Esophagus squamous epithelium (tissue), 4 donors: ENCODE measurements around the gene MAB21L4.

Experiments
- POLR2A ChIP-seq, 4 donors: fragments of 450-650 bp; IDR thresholded peaks; one replicate each; pipeline ENCODE4 v1.6.1; 2017; ENCODE audit warnings: antibody characterized with exemption in 4 of 4, mild to moderate bottlenecking in 4 of 4, moderate library complexity in 3 of 4
- TF ChIP-seq, protein P1 (sequence below), 6 experiments: fragments of 450-650 bp in 4 of 6; fragments of 200-600 bp in 2 of 6; sonication (generic) in 2 of 6; IDR thresholded peaks; one replicate each; pipeline ENCODE4 v1.5.1; 2016 to 2019; ENCODE audit warnings: antibody characterized with exemption in 6 of 6, mild to moderate bottlenecking in 4 of 6, moderate library complexity in 4 of 6

DNA sequence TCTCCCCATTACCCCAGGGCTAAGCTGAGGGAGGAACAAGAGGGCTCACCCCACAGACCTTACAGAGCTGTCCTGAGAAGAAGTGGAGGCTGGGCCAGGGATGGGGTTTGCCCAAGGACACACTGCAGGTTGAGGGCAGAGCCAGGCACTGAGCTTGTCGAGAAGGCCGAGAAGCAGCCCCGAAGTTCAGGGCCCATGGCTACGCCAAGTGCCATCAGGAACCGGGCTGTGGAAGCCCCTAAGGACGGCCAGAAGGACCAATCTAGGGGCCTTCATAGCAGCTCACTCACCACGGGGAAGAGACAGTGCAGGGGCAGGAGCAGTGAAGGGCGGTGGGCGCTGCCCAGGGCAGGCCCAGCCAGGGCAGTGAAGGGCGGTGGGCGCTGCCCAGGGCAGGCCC lies 45.9 kb downstream of the MAB21L4 start:
- TF ChIP-seq, protein P1, sequence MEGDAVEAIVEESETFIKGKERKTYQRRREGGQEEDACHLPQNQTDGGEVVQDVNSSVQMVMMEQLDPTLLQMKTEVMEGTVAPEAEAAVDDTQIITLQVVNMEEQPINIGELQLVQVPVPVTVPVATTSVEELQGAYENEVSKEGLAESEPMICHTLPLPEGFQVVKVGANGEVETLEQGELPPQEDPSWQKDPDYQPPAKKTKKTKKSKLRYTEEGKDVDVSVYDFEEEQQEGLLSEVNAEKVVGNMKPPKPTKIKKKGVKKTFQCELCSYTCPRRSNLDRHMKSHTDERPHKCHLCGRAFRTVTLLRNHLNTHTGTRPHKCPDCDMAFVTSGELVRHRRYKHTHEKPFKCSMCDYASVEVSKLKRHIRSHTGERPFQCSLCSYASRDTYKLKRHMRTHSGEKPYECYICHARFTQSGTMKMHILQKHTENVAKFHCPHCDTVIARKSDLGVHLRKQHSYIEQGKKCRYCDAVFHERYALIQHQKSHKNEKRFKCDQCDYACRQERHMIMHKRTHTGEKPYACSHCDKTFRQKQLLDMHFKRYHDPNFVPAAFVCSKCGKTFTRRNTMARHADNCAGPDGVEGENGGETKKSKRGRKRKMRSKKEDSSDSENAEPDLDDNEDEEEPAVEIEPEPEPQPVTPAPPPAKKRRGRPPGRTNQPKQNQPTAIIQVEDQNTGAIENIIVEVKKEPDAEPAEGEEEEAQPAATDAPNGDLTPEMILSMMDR (IDR thresholded peaks at IDR 0.05), result no peak
- no peak for TF ChIP-seq POLR2A (IDR thresholded peaks at IDR 0.05)
